IPS-15b (cell line): Measurements from ENCODE around the gene ANKLE1.
"Not testable (repeated sequence)": the region's sequence is repeated elsewhere in the genome, so short reads cannot be mapped to it uniquely, and the experiment has no call there.

Experiments used
- H3K27me3 ChIP-seq: one replicate; pipeline ENCODE4 v1.6.1; 2013; ENCODE audit warnings: low read length; ENCODE audit not compliant: control insufficient read depth, insufficient read depth
- H3K36me3 ChIP-seq: one replicate; pipeline ENCODE4 v1.6.1; 2013; ENCODE audit warnings: low read length; ENCODE audit not compliant: control insufficient read depth, insufficient read depth
- H3K4me1 ChIP-seq: one replicate; pipeline ENCODE4 v1.6.1; 2013; ENCODE audit warnings: mild to moderate bottlenecking, low read length; ENCODE audit not compliant: control insufficient read depth, insufficient read depth
- H3K4me3 ChIP-seq: one replicate; pipeline ENCODE4 v1.5.1; 2013; ENCODE audit warnings: low read depth, low read length
- H3K9ac ChIP-seq: one replicate; pipeline ENCODE4 v1.6.1; 2013; ENCODE audit warnings: low read depth, mild to moderate bottlenecking, low read length
- H3K9me3 ChIP-seq: one replicate; pipeline ENCODE4 v1.6.1; 2013; ENCODE audit warnings: mild to moderate bottlenecking, low read length; ENCODE audit not compliant: control insufficient read depth, insufficient read depth

The ANKLE1 gene

DNA sequence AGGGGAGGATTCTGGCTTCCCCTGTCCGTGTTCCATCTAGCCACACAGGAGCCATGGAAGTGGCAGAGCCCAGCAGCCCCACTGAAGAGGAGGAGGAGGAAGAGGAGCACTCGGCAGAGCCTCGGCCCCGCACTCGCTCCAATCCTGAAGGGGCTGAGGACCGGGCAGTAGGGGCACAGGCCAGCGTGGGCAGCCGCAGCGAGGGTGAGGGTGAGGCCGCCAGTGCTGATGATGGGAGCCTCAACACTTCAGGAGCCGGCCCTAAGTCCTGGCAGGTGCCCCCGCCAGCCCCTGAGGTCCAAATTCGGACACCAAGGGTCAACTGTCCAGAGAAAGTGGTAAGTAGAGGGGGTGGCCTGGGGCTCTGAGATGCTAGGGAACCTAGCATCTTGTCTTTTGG lies 12.9 kb upstream of the ANKLE1 start:
- Histone ChIP-seq H3K9me3 (no peaks in the 10 kb centered on the region), H3K4me1 (peaks cover 9% of the 10 kb centered on the region), H3K9ac (no peak overlapping the region), H3K36me3 (peaks cover 13% of the 10 kb centered on the region), H3K27me3 (no peaks in the 10 kb centered on the region), H3K4me3 (no peak overlapping the region)

DNA sequence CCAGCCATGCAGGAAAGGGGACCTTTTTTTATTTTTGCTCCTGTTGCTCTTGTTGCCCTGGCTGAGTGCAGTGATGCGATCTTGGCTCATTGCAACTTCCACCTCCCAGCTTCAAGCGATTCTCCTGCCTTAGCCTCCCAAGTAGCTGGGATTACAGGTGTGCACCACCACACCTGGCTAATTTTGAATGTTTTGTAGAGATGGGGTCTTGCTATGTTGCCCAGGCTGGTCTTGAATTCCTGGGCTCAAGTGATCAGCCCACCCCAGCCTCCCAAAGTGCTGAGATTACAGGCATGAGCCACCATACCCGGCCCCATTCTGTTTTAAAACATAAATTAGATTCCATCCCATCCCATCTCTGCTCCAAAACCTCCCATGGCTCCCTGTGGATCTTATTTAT lies 6.8 kb upstream of the ANKLE1 start:
- not testable (repeated sequence) for H3K9ac ChIP-seq, H3K27me3 ChIP-seq, H3K4me1 ChIP-seq, H3K9me3 ChIP-seq, H3K4me3 ChIP-seq
- peaks cover 38% of the 10 kb centered on the region for H3K36me3 ChIP-seq

DNA sequence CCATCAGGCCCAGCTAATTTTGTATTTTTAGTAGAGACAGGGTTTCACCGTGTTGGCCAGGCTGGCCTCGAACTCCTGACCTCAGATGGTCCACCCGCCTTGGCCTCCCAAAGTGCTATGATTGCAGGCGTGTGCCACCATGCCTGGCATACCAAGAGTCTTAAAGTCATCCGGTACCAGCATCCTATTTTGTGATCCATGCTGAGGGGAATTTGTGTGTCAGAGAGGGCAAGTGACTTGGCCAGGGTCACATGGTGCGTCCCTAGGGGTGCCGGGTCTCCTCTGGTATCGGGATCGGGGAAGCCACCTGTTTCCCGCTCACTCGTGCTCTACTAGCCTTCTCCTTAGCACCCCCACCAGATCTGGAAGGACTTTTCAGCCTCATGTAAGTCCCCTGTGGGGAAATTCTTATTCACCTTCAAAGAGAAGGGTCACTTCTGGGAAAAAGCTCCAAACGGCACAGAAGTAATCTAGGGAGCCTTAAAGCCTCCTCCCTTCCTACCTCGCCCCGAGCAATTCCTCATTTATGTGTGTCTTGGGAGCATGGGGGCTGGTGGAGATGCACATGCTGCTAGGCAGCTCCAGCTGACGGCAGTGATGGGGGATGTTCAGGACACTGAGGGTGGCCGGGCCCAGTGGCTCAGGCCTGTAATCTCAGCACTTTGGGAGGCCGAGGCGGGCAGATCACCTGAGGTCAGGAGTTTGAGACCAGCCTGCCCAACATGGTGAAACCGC lies 6.1 kb upstream of the ANKLE1 start:
- H3K36me3 ChIP-seq: peaks cover 36% of the 10 kb centered on the region
- H3K9ac ChIP-seq: no peak overlapping the region
- no peaks in the 10 kb centered on the region for H3K9me3 ChIP-seq
- no peaks in the 10 kb centered on the region for H3K4me1 ChIP-seq
- H3K27me3 ChIP-seq: no peaks in the 10 kb centered on the region
- H3K4me3 ChIP-seq: no peak overlapping the region

DNA sequence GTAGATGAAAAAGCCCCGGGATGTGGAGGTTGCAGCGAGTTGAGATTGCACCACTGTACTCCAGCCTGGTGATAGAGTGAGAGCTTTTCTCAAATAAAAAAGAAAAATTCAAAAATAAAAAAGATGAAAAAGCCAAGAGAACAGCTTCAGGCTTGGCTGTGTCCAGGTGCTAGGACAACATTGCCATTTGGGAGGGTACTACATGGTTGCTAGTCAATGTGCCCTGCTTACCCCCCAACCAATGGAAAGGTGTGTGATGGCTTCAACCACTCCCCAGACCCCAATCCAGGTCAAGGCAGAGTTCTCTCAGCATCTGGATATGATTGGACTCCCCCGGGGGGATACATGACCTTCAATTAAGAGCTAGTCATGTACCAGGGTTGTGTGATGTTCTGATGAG lies 2.3 kb upstream of the ANKLE1 start:
- H3K27me3 ChIP-seq: no peaks in the 10 kb centered on the region
- no peaks in the 10 kb centered on the region for H3K4me1 ChIP-seq
- H3K4me3 ChIP-seq: no peak overlapping the region
- peaks cover 34% of the 10 kb centered on the region for H3K36me3 ChIP-seq
- no peak overlapping the region for H3K9ac ChIP-seq
- no peaks in the 10 kb centered on the region for H3K9me3 ChIP-seq

DNA sequence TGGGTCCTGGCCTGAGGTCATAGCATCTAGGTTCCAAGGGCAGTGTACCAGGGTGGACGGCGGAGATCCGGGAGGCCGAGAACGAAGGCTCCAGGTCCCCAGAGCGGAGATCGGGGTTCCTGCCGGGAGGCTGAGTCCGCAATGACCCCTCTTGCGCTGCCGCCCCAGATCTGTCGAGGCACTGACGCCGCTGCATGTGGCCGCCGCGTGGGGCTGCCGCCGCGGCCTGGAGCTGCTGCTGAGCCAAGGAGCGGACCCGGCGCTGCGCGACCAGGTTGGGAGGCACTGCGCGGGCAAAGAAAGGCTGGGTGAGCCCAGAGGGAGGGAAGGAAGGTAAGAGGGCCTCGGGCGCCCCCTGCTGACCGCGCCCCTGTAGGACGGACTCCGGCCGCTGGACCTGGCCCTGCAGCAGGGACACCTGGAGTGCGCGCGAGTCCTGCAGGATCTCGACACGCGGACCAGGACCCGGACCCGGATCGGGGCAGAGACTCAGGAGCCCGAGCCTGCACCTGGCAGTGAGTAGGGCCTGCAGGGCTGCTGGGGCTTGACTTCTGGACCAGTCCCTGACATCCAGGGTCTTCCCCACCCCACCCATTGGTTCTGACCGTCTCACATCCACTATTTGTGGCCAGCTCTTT lies 906 bp downstream of the ANKLE1 start:
- H3K36me3 ChIP-seq: peaks cover 27% of the 10 kb centered on the region
- peak overlapping the region; percentile 75 for H3K4me3 ChIP-seq
- no peaks in the 10 kb centered on the region for H3K4me1 ChIP-seq
- no peak overlapping the region for H3K9ac ChIP-seq
- no peaks in the 10 kb centered on the region for H3K9me3 ChIP-seq
- no peaks in the 10 kb centered on the region for H3K27me3 ChIP-seq

DNA sequence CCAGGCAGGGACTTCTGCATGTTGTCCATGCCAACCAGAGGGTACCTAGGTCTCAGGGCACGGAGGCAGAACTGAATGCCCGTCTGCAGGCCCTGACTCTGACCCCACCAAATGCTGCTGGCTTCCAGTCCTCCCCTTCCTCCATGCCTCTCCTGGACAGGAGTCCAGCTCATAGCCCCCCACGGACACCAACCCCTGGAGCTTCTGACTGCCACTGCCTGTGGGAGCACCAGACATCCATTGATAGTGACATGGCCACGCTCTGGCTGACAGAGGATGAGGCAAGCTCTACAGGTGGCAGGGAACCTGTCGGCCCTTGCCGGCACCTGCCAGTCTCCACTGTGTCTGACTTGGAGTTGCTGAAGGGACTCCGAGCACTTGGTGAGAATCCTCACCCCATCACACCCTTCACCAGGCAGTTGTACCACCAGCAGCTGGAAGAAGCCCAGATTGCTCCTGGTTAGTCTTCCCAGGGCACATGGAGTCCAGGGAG lies 1.8 kb downstream of the ANKLE1 start:
- Histone ChIP-seq H3K4me1 (no peaks in the 10 kb centered on the region), H3K36me3 (peaks cover 26% of the 10 kb centered on the region), H3K4me3 (no peak overlapping the region), H3K27me3 (no peaks in the 10 kb centered on the region), H3K9ac (no peak overlapping the region), H3K9me3 (no peaks in the 10 kb centered on the region)

DNA sequence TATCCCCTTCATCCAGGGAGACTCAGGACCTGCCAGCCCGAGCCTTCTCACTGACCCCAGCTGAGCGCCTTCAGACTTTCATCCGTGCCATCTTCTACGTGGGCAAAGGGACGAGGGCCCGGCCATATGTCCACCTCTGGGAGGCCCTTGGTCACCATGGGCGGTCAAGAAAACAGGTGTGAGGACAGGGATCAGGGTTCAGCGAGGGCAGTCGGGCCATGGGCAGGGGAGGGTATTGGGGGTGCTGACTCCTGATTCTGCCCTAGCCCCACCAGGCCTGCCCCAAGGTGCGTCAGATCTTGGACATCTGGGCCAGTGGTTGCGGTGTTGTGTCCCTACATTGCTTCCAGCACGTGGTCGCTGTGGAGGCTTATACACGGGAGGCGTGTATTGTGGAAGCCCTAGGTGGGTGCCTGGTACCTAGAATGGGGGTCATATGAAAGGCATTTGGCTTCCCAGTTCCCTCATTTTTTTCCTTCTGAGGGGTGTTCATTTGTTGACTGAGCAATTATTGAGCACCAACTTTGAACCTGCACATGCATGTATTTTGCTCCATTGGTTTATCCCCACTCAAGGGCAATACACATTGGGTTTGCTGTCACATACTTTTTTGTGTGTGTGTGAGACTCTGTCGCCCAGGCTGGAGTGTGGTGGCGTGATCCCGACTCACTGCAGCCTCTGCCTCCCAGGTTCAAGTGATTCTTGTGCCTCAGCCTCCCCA lies 3.9 kb downstream of the ANKLE1 start:
- H3K27me3 ChIP-seq: no peaks in the 10 kb centered on the region
- H3K9me3 ChIP-seq: no peaks in the 10 kb centered on the region
- H3K9ac ChIP-seq: no peak overlapping the region
- H3K4me1 ChIP-seq: no peaks in the 10 kb centered on the region
- no peak overlapping the region for H3K4me3 ChIP-seq
- H3K36me3 ChIP-seq: peaks cover 21% of the 10 kb centered on the region

DNA sequence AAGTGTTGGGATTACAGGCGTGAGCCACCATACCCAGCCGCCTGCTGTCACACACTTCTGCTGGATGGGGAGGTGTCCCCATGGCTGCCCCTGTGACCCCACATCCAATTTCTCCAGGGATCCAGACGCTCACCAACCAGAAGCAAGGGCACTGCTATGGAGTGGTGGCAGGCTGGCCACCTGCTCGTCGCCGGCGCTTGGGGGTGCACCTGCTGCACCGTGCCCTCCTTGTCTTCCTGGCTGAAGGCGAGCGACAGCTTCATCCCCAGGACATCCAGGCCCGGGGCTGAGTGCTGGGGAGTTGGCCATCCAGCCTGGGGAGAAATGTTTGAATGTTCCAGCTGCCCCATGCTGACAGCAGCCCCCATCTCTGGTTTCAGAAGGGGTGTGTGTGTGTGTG lies 4.6 kb downstream of the ANKLE1 start:
- H3K4me3 ChIP-seq: no peak overlapping the region
- no peaks in the 10 kb centered on the region for H3K4me1 ChIP-seq
- H3K36me3 ChIP-seq: peaks cover 21% of the 10 kb centered on the region
- H3K9me3 ChIP-seq: no peaks in the 10 kb centered on the region
- H3K9ac ChIP-seq: no peak overlapping the region
- H3K27me3 ChIP-seq: no peaks in the 10 kb centered on the region

DNA sequence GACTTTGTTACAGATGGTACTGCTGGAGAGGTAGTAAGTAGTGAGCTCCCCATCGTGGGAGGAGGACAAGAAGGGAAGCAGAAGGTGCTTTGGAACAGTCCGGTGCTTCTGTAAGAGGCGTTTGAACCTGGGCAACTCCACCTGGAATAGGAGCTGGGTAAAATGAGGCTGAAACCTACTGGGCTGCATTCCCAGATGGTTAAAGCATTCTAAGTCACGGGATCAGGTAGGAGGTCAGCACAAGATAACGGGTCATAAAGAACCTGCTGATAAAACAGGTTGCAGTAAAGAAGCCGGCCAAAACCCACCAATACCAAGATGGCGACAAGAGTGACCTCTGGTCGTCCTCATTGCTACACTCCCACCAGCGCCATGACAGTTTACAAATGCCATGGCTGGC lies 5.1 kb downstream of the ANKLE1 start:
- Histone ChIP-seq H3K27me3 (no peaks in the 10 kb centered on the region), H3K9ac (no peak overlapping the region), H3K9me3 (no peaks in the 10 kb centered on the region), H3K4me1 (no peaks in the 10 kb centered on the region), H3K4me3 (no peak overlapping the region), H3K36me3 (peaks cover 21% of the 10 kb centered on the region)

DNA sequence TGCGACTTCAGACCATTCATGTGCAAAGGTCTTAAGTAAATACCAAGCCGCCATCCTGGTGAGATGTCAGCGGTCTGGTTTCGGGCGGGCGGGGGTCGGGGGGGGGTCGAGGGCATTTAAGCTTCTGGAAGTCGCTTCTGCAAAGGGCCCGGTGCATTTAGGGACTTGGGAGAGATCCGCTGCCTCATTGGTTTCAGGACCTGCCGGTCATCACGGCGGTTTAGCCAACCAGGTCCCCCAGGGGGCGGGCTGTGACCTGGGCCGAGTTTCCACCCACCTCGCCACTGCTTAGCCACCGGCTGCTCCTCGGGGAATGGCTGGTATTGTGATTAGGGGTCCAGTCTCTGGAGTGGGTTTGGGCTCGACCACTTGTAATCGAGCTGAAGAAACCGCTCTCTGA lies 7.8 kb downstream of the ANKLE1 start:
- Histone ChIP-seq H3K4me1 (peaks cover 2% of the 10 kb centered on the region), H3K9ac (no peak overlapping the region), H3K36me3 (peaks cover 15% of the 10 kb centered on the region), H3K4me3 (peak overlapping the region; percentile 32), H3K9me3 (no peaks in the 10 kb centered on the region), H3K27me3 (no peaks in the 10 kb centered on the region)

DNA sequence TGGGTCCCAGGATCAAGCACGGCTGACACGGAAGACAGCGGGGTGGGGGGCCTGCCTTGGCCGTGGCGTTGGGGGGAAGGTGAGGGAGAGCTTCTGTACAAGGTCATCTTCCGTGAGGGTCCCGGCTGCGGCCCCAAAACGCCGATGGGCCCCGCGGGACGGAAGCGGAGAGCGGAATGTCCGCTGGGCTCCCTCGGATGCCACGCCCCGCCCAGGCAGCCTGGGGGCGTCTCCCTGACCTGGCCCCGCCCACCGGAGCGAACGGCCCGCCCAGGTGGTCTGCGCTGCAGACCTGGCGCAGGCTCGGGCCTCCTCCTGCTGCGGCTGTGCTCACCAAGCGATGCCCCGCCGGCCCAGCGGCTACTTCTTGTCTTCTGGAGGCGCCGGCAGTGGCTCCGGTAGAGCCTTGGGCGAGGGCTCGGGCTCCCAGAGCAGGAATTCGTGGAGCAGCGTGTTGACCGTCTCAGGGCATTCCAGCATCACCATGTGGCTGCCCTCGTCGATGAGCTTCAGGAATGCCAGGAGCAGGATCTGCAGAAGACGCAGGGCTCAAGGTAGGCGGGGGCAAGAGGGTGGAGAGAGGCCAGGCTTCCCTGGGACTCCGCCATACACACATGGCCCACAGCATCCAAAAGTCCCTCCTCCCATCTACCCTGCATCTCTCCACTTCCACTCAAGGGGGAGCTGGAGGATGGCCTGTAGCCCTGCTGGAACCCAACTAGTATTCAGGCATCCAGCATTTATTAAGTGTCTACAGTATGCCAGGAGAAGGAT lies 10.8 kb downstream of the ANKLE1 start:
- Histone ChIP-seq H3K4me1 (peaks cover 2% of the 10 kb centered on the region), H3K27me3 (no peaks in the 10 kb centered on the region), H3K4me3 (peak overlapping the region; percentile 78), H3K36me3 (peaks cover 7% of the 10 kb centered on the region), H3K9me3 (no peaks in the 10 kb centered on the region), H3K9ac (peak overlapping the region; percentile 37)
